GM12878 (cell line): ENCODE measurements around the gene CACNA1E. TPM values are rescaled to one million over a fixed set of nuclear protein-coding genes. Genes with fewer than 3 reads are reported as not detected.

Experiments used
- ATAC-seq: fragments of 200-7000 bp; cut with Tn5 transposase; 3 replicates; pipeline ENCODE4 v1.9.1; 2020; ENCODE audit warnings: mild to moderate bottlenecking, moderate library complexity
- BruUV-seq: library from RNA; stranded (reverse); fragments of 400-500 nt; replicated peaks from 2 replicates; lab custom pipeline; 2021; lab: Mats Ljungman, UMichigan
- CTCF ChIA-PET: fragments of 300-600 bp; sonication (Branson Sonifier 250); formaldehyde crosslinking; extraction: SDS; loops from one replicate; lab custom pipeline; 2021; ENCODE audit warnings: inconsistent platforms; lab: Yijun Ruan, JAX
- POLR2A ChIA-PET: fragments of 350-600 bp; formaldehyde crosslinking; extraction: SDS; loops from one replicate; lab custom pipeline; 2021; ENCODE audit warnings: inconsistent platforms; lab: Charles Lee
- RAD21 ChIA-PET: fragments of 300-600 bp; sonication (Branson Sonifier 250); formaldehyde crosslinking; loops from one replicate; lab custom pipeline; 2023; ENCODE audit warnings: antibody characterized with exemption; ENCODE audit not compliant: unreplicated experiment; lab: Charles Lee
- SMC1A ChIA-PET: fragments of 300-600 bp; sonication (Branson Sonifier 250); formaldehyde crosslinking; loops from one replicate; lab custom pipeline; 2023; ENCODE audit not compliant: unreplicated experiment, uncharacterized antibody; lab: Charles Lee
- DNase-seq: peaks from one replicate; pipeline ENCODE4 v3.0.0-alpha.2; 2011; ENCODE audit warnings: low read depth, low spot score
- FAIRE-seq: peaks from 3 replicates; lab custom pipeline; 2011; peaks lifted over from hg19 to GRCh38; lab: Jason Lieb, UNC
- H2AFZ ChIP-seq: 2 replicates; pipeline ENCODE4 v1.6.0; 2011; ENCODE audit warnings: low read depth, low read length, control low read depth; ENCODE audit not compliant: control insufficient read depth
- H3K27ac ChIP-seq: 2 replicates; pipeline ENCODE4 v1.5.1; 2011; ENCODE audit warnings: control low read depth; ENCODE audit not compliant: control insufficient read depth, insufficient read depth
- H3K27me3 ChIP-seq, 2 experiments: replicated peaks in 1 of 2; 2 replicates each; pipeline versions ENCODE4 v1.6.0 to v1.6.1; 2011; ENCODE audit warnings: low read length in 1 of 2; ENCODE audit not compliant: control insufficient read depth in 2 of 2, insufficient read depth in 2 of 2
- H3K36me3 ChIP-seq, 2 experiments: 2 replicates each; pipeline ENCODE4 v1.5.1; 2011; ENCODE audit warnings: low read length in 1 of 2; ENCODE audit not compliant: control insufficient read depth in 2 of 2, insufficient read depth in 2 of 2
- H3K4me1 ChIP-seq: 2 replicates; pipeline ENCODE4 v1.6.1; 2011; ENCODE audit warnings: mild to moderate bottlenecking, low read length, moderate library complexity, mixed read lengths; ENCODE audit not compliant: control insufficient read depth, insufficient read depth
- H3K4me2 ChIP-seq: 2 replicates; pipeline ENCODE4 v1.6.0; 2011; ENCODE audit warnings: control low read depth; ENCODE audit not compliant: control insufficient read depth, insufficient read depth
- H3K4me3 ChIP-seq: fragments of 200-600 bp; sonication (generic); 2 replicates; pipeline ENCODE4 v1.5.1; 2016
- H3K79me2 ChIP-seq: 2 replicates; pipeline ENCODE4 v1.6.0; 2011; ENCODE audit warnings: low read length; ENCODE audit not compliant: control insufficient read depth, insufficient read depth
- H3K9ac ChIP-seq: 2 replicates; pipeline ENCODE4 v1.8.0; 2011; ENCODE audit warnings: low read length, control low read depth, mixed read lengths; ENCODE audit not compliant: control insufficient read depth, insufficient read depth
- H3K9me3 ChIP-seq: replicated peaks from 3 replicates; pipeline ENCODE4 v1.5.1; 2011; ENCODE audit warnings: mild to moderate bottlenecking, low read length; ENCODE audit not compliant: control insufficient read depth, insufficient read depth
- H4K20me1 ChIP-seq: 2 replicates; pipeline ENCODE4 v1.6.0; 2011; ENCODE audit not compliant: control insufficient read depth, insufficient read depth
- EGR1 ChIP-seq, 2 experiments: IDR thresholded peaks; 1 replicate in 1 of 2; 2 replicates in 1 of 2; pipeline ENCODE4 v1.6.1; 2011 to 2012; ENCODE audit warnings: low read depth in 2 of 2, low read length in 2 of 2, borderline replicate concordance in 1 of 2, mild to moderate bottlenecking in 1 of 2, moderate library complexity in 1 of 2
- GABPA ChIP-seq: IDR thresholded peaks from 2 replicates; pipeline ENCODE4 v1.6.1; 2014; ENCODE audit warnings: antibody characterized with exemption, low read depth, mild to moderate bottlenecking, inconsistent platforms
- NR2F1 ChIP-seq: fragments of 450-650 bp; conservative IDR thresholded peaks from 2 replicates; pipeline ENCODE4 v1.6.1; 2017; ENCODE audit warnings: mild to moderate bottlenecking
- PBX3 ChIP-seq: IDR thresholded peaks from 2 replicates; pipeline ENCODE4 v1.6.1; 2011; ENCODE audit warnings: mild to moderate bottlenecking, low read depth, low read length, moderate library complexity; ENCODE audit not compliant: insufficient replicate concordance
- SUZ12 ChIP-seq: fragments of 200-600 bp; sonication (generic); IDR thresholded peaks from one replicate; pipeline ENCODE4 v1.6.1; 2018; ENCODE audit warnings: antibody characterized with exemption, mild to moderate bottlenecking; ENCODE audit not compliant: unreplicated experiment
- WGBS: methylation state at CpG from one replicate; pipeline ENCODE4 v1.1.6; 2016; ENCODE audit warnings: low lambda C conversion rate; ENCODE audit not compliant: insufficient replicate concordance, insufficient coverage; ENCODE audit errors: missing lambda C conversion rate; 5-methylcytosine and 5-hydroxymethylcytosine counted together
- in situ Hi-C: fragments of 300-500 bp; cut with MboI; formaldehyde crosslinking; loops from 9 replicates; pipeline ENCODE4 v1.14.3; 2018; ENCODE audit warnings: mixed read lengths
- intact Hi-C: fragments of 100-400 bp; cut with micrococcal nuclease; formaldehyde crosslinking; loops from one replicate; pipeline ENCODE4 v1.14.2; 2022; ENCODE audit not compliant: unreplicated experiment
- polyA plus RNA-seq, 11 experiments: library from polyadenylated mRNA; depleted of rRNA in 4 of 11; unstranded in 6 of 11; stranded (reverse) in 5 of 11; fragments of >200 nt; fragmentation: Nextera tagmentation in 4 of 11; fragmentation: Illumina TruSeq in 1 of 11; extraction: Ambion mirVana in 4 of 11; extraction: Trizol in 1 of 11; gene quantifications; 1 replicate in 1 of 11; 2 replicates in 10 of 11; pipeline versions ENCODE4 v1.2.1 to v1.2.3, GENCODE V29; 2011 to 2016; ENCODE audit warnings: inconsistent platforms in 2 of 11, missing spikeins in 2 of 11, low read depth in 1 of 11
- total RNA-seq, 4 experiments: library from RNA; depleted of rRNA in 3 of 4; stranded (reverse); fragments of >200 nt in 3 of 4; fragmentation: Illumina TruSeq in 1 of 4; extraction: Trizol in 1 of 4; gene quantifications; 2 replicates each; pipeline versions ENCODE4 v1.2.1 to v1.2.3, GENCODE V29; 2013 to 2021

Gene CACNA1E
- total and polyA plus RNA-seq, 10 of the 15 experiments (the other 5 are each of a cell fraction or from before 2014, with no cell fraction given): 0.57 to 22.0 (median 8.5) TPM

GRCh38 chr1:181554465-181554864 lies 71.1 kb downstream of the CACNA1E start:
- ChIA-PET POLR2A (interaction anchor here (1.0 to 1.1 kb wide), 3 partner anchors 9 to 24 kb away, joined by 3 to 4 read pairs (median 3); no protein-coding TSS in a partner anchor), RAD21 (interaction anchor here (0.9 to 1.0 kb wide), 2 partner anchors 13 to 70 kb away, joined by 3 to 4 read pairs; no protein-coding TSS in a partner anchor), CTCF (interaction anchor here (0.9 to 5.4 kb wide), 6 partner anchors 8 to 382 kb away, joined by 3 to 18 read pairs (median 4); no protein-coding TSS in a partner anchor), SMC1A (interaction anchor here (0.7 to 2.1 kb wide), 10 partner anchors 8 to 382 kb away, joined by 3 to 6 read pairs (median 4); partner anchors contain the start of gene CACNA1E)
- BruUV-seq: no TSS peak
- Histone ChIP-seq H3K4me1 (no peaks in the 10 kb centered on the region), H3K4me2 (no peak overlapping the region), H3K27ac (no peak overlapping the region), H3K9me3 (no peaks in the 10 kb centered on the region), H3K4me3 (no peak overlapping the region), H2AFZ (no peak overlapping the region), H3K27me3 (no peaks in the 10 kb centered on the region), H3K9ac (no peak overlapping the region), H3K79me2 (no peaks in the 10 kb centered on the region), H4K20me1 (no peaks in the 10 kb centered on the region), H3K36me3 (no peaks in the 10 kb centered on the region)
- in situ Hi-C loops (no loop called here), intact Hi-C loops (no loop called here)
- DNase-seq: no peak
- 79% methylated on average over 4 of the region's 4 CpGs for WGBS
- no peak for ATAC-seq
- TF ChIP-seq GABPA (no peak), NR2F1 (no peak), PBX3 (no peak), SUZ12 (no peak), EGR1 (IDR thresholded peaks at IDR 0.05; ENCODE audit: borderline replicate concordance in 1 of 2, low read depth in 2 of 2, low read length in 2 of 2) (no peak)
- FAIRE-seq: no peak
